HL-60 (cell line): ENCODE results near the gene ARNT2.
A peak's percentile ranks its signal among the peaks of the same experiment; 100 is the strongest.

Source experiments
- DNase-seq, 2 experiments: peaks; one replicate each; pipeline ENCODE4 v3.0.0-alpha.2; 2010 to 2020; ENCODE audit warnings: low read depth in 1 of 2, low spot score in 1 of 2
- H3K27ac ChIP-seq: fragments of 250-450 bp; sonication (Bioruptor Pico); replicated peaks from 2 replicates; pipeline ENCODE4 v1.5.1; 2020; ENCODE audit warnings: mild to moderate bottlenecking, moderate library complexity
- H3K27me3 ChIP-seq: fragments of 250-450 bp; sonication (Bioruptor Pico); 2 replicates; pipeline ENCODE4 v1.5.1; 2021; ENCODE audit warnings: mild to moderate bottlenecking, moderate library complexity; ENCODE audit not compliant: insufficient read depth, poor library complexity, severe bottlenecking
- H3K4me3 ChIP-seq: replicated peaks from 2 replicates; pipeline ENCODE4 v1.5.1; 2011; ENCODE audit warnings: mild to moderate bottlenecking, control low read depth, low read length; ENCODE audit not compliant: insufficient read depth
- GABPA ChIP-seq: IDR thresholded peaks from 2 replicates; pipeline ENCODE4 v1.6.1; 2012; ENCODE audit warnings: low read depth
- POLR2AphosphoS5 ChIP-seq: IDR thresholded peaks from 2 replicates; pipeline ENCODE4 v1.6.1; 2012; ENCODE audit warnings: low read depth
- SPI1 ChIP-seq: IDR thresholded peaks from 2 replicates; pipeline ENCODE4 v1.6.1; 2012; ENCODE audit warnings: low read depth, mild to moderate bottlenecking, borderline replicate concordance
- TF ChIP-seq, protein P1 (sequence below): IDR thresholded peaks from 2 replicates; pipeline ENCODE4 v1.6.1; 2012; ENCODE audit warnings: low read depth; ENCODE audit not compliant: insufficient replicate concordance
- TF ChIP-seq, protein P2 (sequence below): IDR thresholded peaks from one replicate; pipeline ENCODE4 v1.5.1; 2011; ENCODE audit warnings: low read length, control low read depth, inconsistent platforms; ENCODE audit not compliant: insufficient read depth

The ARNT2 gene

DNA sequence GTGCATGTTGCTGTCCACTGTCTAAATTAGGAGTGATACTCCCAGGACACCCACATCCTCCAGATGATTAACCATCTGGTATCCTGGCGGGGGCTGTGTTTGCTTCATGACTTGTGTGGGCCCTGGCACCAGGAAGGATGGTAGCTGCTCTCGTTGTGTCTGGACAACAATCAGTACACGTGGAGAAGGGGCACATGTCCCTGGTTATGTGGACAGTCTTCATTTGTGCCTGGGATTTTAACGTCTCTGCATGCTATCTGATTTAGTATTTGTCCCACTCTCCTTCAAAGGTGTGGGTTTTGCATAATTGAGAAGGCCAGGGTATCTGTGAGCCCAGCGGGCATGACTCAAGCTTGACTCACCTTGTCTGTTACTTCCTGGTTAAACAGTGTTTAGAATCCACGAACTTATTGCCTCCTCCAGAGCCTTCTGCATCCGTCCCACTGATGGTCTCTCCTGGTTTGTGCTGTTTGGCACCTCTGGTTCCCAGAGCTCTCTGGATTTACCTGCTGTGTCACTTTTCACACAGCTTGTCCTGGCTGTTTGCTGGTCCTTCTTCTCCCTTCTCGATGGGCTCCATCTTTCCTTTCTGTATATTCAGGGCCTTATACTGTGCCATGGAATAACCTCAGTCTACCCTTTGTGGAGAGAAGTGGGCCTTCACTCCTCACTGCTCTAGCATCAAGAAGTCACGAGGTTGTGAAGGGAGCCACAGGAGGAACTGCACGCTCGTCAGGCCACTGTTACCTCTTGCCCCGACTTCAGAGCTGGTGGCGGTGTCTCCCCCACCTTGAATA lies 32.5 kb downstream of the ARNT2 start:
- TF ChIP-seq, protein P1, sequence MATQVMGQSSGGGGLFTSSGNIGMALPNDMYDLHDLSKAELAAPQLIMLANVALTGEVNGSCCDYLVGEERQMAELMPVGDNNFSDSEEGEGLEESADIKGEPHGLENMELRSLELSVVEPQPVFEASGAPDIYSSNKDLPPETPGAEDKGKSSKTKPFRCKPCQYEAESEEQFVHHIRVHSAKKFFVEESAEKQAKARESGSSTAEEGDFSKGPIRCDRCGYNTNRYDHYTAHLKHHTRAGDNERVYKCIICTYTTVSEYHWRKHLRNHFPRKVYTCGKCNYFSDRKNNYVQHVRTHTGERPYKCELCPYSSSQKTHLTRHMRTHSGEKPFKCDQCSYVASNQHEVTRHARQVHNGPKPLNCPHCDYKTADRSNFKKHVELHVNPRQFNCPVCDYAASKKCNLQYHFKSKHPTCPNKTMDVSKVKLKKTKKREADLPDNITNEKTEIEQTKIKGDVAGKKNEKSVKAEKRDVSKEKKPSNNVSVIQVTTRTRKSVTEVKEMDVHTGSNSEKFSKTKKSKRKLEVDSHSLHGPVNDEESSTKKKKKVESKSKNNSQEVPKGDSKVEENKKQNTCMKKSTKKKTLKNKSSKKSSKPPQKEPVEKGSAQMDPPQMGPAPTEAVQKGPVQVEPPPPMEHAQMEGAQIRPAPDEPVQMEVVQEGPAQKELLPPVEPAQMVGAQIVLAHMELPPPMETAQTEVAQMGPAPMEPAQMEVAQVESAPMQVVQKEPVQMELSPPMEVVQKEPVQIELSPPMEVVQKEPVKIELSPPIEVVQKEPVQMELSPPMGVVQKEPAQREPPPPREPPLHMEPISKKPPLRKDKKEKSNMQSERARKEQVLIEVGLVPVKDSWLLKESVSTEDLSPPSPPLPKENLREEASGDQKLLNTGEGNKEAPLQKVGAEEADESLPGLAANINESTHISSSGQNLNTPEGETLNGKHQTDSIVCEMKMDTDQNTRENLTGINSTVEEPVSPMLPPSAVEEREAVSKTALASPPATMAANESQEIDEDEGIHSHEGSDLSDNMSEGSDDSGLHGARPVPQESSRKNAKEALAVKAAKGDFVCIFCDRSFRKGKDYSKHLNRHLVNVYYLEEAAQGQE = no peak
- Histone ChIP-seq H3K27me3 (no peaks in the 10 kb centered on the region), H3K4me3 (no peak overlapping the region), H3K27ac (no peak overlapping the region)
- no peak for DNase-seq

DNA sequence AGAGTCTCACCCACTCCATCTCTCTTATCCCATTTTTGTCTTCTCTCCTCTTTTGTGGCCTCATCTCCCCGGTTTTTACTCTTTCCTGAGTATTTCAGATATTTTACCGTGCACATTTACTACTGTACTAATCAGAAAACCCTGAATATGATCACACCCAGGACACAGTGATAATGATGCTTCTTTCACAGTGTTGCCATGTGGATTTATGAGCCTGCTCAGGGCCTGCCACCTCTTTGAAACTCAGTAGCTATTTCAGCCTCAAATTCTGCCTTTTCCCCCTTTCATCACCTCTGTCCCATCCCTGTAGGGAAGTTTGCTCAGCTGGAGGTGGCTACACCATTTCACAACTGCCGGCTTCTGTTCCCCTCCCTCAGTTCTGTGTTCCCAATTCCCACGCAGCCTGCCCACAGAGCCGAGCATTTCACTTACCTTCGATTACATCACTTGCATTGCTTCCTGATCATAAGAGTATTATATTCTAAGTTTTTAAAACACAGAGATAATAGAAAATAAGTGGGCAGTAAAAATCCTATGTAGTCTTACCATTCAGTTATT lies 33.2 kb downstream of the ARNT2 start:
- TF ChIP-seq, protein P2, sequence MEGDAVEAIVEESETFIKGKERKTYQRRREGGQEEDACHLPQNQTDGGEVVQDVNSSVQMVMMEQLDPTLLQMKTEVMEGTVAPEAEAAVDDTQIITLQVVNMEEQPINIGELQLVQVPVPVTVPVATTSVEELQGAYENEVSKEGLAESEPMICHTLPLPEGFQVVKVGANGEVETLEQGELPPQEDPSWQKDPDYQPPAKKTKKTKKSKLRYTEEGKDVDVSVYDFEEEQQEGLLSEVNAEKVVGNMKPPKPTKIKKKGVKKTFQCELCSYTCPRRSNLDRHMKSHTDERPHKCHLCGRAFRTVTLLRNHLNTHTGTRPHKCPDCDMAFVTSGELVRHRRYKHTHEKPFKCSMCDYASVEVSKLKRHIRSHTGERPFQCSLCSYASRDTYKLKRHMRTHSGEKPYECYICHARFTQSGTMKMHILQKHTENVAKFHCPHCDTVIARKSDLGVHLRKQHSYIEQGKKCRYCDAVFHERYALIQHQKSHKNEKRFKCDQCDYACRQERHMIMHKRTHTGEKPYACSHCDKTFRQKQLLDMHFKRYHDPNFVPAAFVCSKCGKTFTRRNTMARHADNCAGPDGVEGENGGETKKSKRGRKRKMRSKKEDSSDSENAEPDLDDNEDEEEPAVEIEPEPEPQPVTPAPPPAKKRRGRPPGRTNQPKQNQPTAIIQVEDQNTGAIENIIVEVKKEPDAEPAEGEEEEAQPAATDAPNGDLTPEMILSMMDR = no peak
- no peak for TF ChIP-seq GABPA
- TF ChIP-seq SPI1 = no peak
- TF ChIP-seq POLR2AphosphoS5 = no peak
- TF ChIP-seq, protein P1 = no peak
- no peaks in the 10 kb centered on the region for H3K27me3 ChIP-seq
- no peak overlapping the region for H3K4me3 ChIP-seq
- DNase-seq = peak in 1 of 2 experiments; percentile 30
- H3K27ac ChIP-seq = no peak overlapping the region

DNA sequence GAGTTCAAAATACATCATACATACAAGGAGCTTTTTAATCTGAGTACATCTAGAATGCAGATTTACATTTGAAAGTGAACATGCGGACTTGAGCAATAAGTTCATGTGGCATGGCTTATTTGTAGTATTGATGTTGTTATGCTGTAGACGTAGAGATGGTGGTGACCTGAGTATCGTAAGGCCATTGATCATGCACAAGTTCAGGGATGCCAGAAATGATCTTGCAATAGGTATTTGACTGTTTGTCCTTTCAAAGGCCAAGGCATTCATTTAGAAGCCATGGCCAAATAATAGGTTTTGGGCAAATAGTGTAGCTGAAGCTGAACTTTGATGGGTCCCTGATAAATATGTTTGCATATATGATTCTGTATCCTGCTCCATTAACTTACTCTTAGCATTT lies 35.0 kb downstream of the ARNT2 start:
- DNase-seq = no peak
- Histone ChIP-seq H3K27me3 (no peaks in the 10 kb centered on the region), H3K27ac (no peak overlapping the region), H3K4me3 (no peak overlapping the region)
- no peak for TF ChIP-seq GABPA
- TF ChIP-seq POLR2AphosphoS5 = no peak

DNA sequence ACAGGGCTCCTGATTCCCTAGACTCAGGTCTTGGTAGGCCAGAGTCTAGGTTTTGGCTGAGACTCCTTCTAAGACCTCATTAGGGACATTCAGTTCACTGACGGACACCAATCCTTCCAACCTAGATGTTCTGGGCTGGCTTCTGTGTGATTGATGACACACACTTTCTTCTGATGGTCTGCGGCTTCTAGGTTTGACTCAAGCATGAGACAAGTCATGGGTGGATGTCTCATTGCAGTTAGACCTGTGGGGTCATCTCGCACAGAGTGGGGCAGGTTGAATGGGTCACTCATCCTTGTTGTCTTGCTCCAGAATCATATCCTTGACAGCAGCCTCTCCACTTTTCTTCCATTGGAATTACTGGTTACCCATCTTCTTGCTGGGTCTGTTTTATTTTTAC lies 35.8 kb downstream of the ARNT2 start:
- Histone ChIP-seq H3K4me3 (no peak overlapping the region), H3K27me3 (no peaks in the 10 kb centered on the region), H3K27ac (no peak overlapping the region)
- no peak for DNase-seq
- TF ChIP-seq GABPA (no peak), POLR2AphosphoS5 (no peak), SPI1 (no peak)
- TF ChIP-seq, protein P1 = no peak
- TF ChIP-seq, protein P2 = no peak
